Endothelial cell of umbilical vein (primary cell): Measurements from ENCODE around the gene MCM3AP. TPM values are rescaled to one million over a fixed set of nuclear protein-coding genes. Genes with fewer than 3 reads are reported as not detected.

ENCODE experiments used
- BruUV-seq: library from RNA; stranded (reverse); fragments of 400-500 nt; replicated peaks from 2 replicates; lab custom pipeline; 2021; lab: Mats Ljungman, UMichigan
- CTCF ChIA-PET: fragments of 300-600, 350-600 bp; sonication (Branson Sonifier 250); formaldehyde crosslinking; loops from one replicate; lab custom pipeline; 2021; ENCODE audit warnings: antibody characterized with exemption, inconsistent platforms; lab: Charles Lee
- POLR2A ChIA-PET: fragments of 300-600, 350-600 bp; sonication (Branson Sonifier 250); formaldehyde crosslinking; loops from one replicate; lab custom pipeline; 2021; ENCODE audit warnings: antibody characterized with exemption, inconsistent platforms; lab: Charles Lee
- DNase-seq: peaks from one replicate; pipeline ENCODE4 v3.0.0-alpha.2; 2011; ENCODE audit warnings: low read depth, low spot score
- FAIRE-seq: peaks from 2 replicates; lab custom pipeline; 2011; peaks lifted over from hg19 to GRCh38; lab: Jason Lieb, UNC
- H2AFZ ChIP-seq: 2 replicates; pipeline ENCODE4 v1.6.0; 2012; ENCODE audit warnings: low read depth, low read length, control low read depth, inconsistent platforms
- H3K27ac ChIP-seq: 2 replicates; pipeline ENCODE4 v1.5.1; 2011; ENCODE audit warnings: low read depth, mild to moderate bottlenecking, control low read depth, low read length, moderate library complexity; ENCODE audit not compliant: insufficient read depth
- H3K27me3 ChIP-seq, 2 experiments: 2 replicates each; pipeline versions ENCODE4 v1.6.0 to v1.6.1; 2011; ENCODE audit warnings: low read length in 2 of 2, mixed read lengths in 1 of 2; ENCODE audit not compliant: control insufficient read depth in 2 of 2, insufficient read depth in 2 of 2
- H3K36me3 ChIP-seq, 2 experiments: 2 replicates in 1 of 2; 3 replicates in 1 of 2; pipeline ENCODE4 v1.5.1; 2011; ENCODE audit warnings: low read length in 2 of 2, mild to moderate bottlenecking in 1 of 2, moderate library complexity in 1 of 2; ENCODE audit not compliant: control insufficient read depth in 2 of 2, insufficient read depth in 2 of 2; ENCODE audit errors: extremely low read depth in 1 of 2
- H3K4me1 ChIP-seq: 3 replicates; pipeline ENCODE4 v1.5.1; 2011; ENCODE audit warnings: mild to moderate bottlenecking, low read length; ENCODE audit not compliant: control insufficient read depth, insufficient read depth; ENCODE audit errors: extremely low read depth
- H3K4me2 ChIP-seq: 2 replicates; pipeline ENCODE4 v1.6.1; 2011; ENCODE audit warnings: low read length, control low read depth, mixed read lengths; ENCODE audit not compliant: insufficient read depth
- H3K4me3 ChIP-seq, 3 experiments: fragments of 200-600 bp in 1 of 3; sonication (generic), shearing (Covaris generic) in 1 of 3; replicated peaks in 1 of 3; 2 replicates each; pipeline ENCODE4 v1.5.1; 2011 to 2016; ENCODE audit warnings: control low read depth in 3 of 3, low read length in 3 of 3, mild to moderate bottlenecking in 2 of 3, inconsistent platforms in 1 of 3, low read depth in 1 of 3, moderate library complexity in 1 of 3; ENCODE audit not compliant: insufficient read depth in 1 of 3
- H3K79me2 ChIP-seq: 2 replicates; pipeline ENCODE4 v1.6.0; 2012; ENCODE audit warnings: low read length, inconsistent platforms; ENCODE audit not compliant: control insufficient read depth, insufficient read depth
- H3K9ac ChIP-seq: replicated peaks from 2 replicates; pipeline ENCODE3; 2011; ENCODE audit warnings: low read length, control low read depth; ENCODE audit not compliant: insufficient read depth; ENCODE audit errors: extremely low read depth
- H3K9me1 ChIP-seq: replicated peaks from 3 replicates; pipeline ENCODE4 v1.6.0; 2011; ENCODE audit warnings: mild to moderate bottlenecking, low read length; ENCODE audit not compliant: control insufficient read depth, insufficient read depth; ENCODE audit errors: extremely low read depth
- H3K9me3 ChIP-seq: replicated peaks from 2 replicates; pipeline ENCODE4 v1.5.1; 2012; ENCODE audit warnings: low read length, inconsistent platforms; ENCODE audit not compliant: control insufficient read depth, insufficient read depth
- H4K20me1 ChIP-seq: replicated peaks from 2 replicates; pipeline ENCODE3; 2011; ENCODE audit warnings: mild to moderate bottlenecking, low read length; ENCODE audit not compliant: control insufficient read depth, insufficient read depth; ENCODE audit errors: extremely low read depth
- EZH2 ChIP-seq: IDR thresholded peaks from 2 replicates; pipeline ENCODE4 v1.6.1; 2012; ENCODE audit warnings: borderline replicate concordance, low read depth, mild to moderate bottlenecking, moderate library complexity, low read length, inconsistent platforms; ENCODE audit not compliant: severe bottlenecking
- FOS ChIP-seq: IDR thresholded peaks from 2 replicates; pipeline ENCODE4 v1.6.1; 2011; ENCODE audit warnings: mild to moderate bottlenecking, low read length, moderate library complexity, borderline replicate concordance; ENCODE audit not compliant: insufficient read depth
- GATA2 ChIP-seq: IDR thresholded peaks from 2 replicates; pipeline ENCODE4 v1.7.0; 2011; ENCODE audit warnings: low read depth, mild to moderate bottlenecking, moderate library complexity, mixed read lengths, low read length; ENCODE audit not compliant: insufficient read length, insufficient read depth
- JUN ChIP-seq: IDR thresholded peaks from 2 replicates; pipeline ENCODE4 v1.6.1; 2011; ENCODE audit warnings: borderline replicate concordance, low read depth; ENCODE audit not compliant: insufficient read length, insufficient read depth
- MYC ChIP-seq: IDR thresholded peaks from one replicate; pipeline ENCODE4 v1.6.1; 2011; ENCODE audit warnings: mild to moderate bottlenecking, low read depth, low read length
- POLR2A ChIP-seq: IDR thresholded peaks from 2 replicates; pipeline ENCODE4 v1.6.1; 2012; ENCODE audit warnings: low read depth, mild to moderate bottlenecking, control low read depth, low read length
- POLR2AphosphoS5 ChIP-seq: IDR thresholded peaks from 2 replicates; pipeline ENCODE4 v1.6.1; 2012; ENCODE audit warnings: low read depth, mild to moderate bottlenecking, control low read depth, low read length, moderate library complexity; ENCODE audit not compliant: insufficient read depth
- dilution Hi-C: fragments of 300-500 bp; cut with MboI; formaldehyde crosslinking; loops from one replicate; pipeline ENCODE4 v1.15.0; 2019; ENCODE audit warnings: low sequenced_read_pairs; ENCODE audit not compliant: extremely low pct_ligation_motif_present
- intact Hi-C: fragments of 100-400 bp; cut with micrococcal nuclease; formaldehyde crosslinking; loops from one replicate; pipeline ENCODE4 v1.10.0; 2022
- polyA plus RNA-seq, 4 experiments: library from polyadenylated mRNA; depleted of rRNA in 3 of 4; stranded (reverse) in 3 of 4; unstranded in 1 of 4; fragments of >200 nt; gene quantifications; 2 replicates each; pipeline versions ENCODE4 v1.2.1 to v1.2.3, GENCODE V29; 2011 to 2012; ENCODE audit warnings: missing spikeins in 1 of 4
- total RNA-seq: library from RNA; stranded (reverse); gene quantifications from 2 replicates; pipeline ENCODE4 v1.2.3, GENCODE V29; 2021
- TF ChIP-seq, protein P1 (sequence below): IDR thresholded peaks from 2 replicates; pipeline ENCODE4 v1.6.1; 2011; ENCODE audit not compliant: insufficient read depth, insufficient read length
- TF ChIP-seq, protein P2 (sequence below), 2 donors: IDR thresholded peaks; 1 replicate in 1 of 2; 2 replicates in 1 of 2; pipeline ENCODE4 v1.5.1; 2011; ENCODE audit warnings: low read length in 2 of 2, mild to moderate bottlenecking in 2 of 2, moderate library complexity in 2 of 2, control low read depth in 1 of 2, inconsistent platforms in 1 of 2, low read depth in 1 of 2; ENCODE audit not compliant: insufficient read depth in 1 of 2; ENCODE audit errors: extremely low read depth in 1 of 2

MCM3AP gene
- total and polyA plus RNA-seq, 2 donors (not counting 3 experiments of a cell fraction or from before 2014, with no cell fraction given) = 37.9 to 115 TPM

DNA sequence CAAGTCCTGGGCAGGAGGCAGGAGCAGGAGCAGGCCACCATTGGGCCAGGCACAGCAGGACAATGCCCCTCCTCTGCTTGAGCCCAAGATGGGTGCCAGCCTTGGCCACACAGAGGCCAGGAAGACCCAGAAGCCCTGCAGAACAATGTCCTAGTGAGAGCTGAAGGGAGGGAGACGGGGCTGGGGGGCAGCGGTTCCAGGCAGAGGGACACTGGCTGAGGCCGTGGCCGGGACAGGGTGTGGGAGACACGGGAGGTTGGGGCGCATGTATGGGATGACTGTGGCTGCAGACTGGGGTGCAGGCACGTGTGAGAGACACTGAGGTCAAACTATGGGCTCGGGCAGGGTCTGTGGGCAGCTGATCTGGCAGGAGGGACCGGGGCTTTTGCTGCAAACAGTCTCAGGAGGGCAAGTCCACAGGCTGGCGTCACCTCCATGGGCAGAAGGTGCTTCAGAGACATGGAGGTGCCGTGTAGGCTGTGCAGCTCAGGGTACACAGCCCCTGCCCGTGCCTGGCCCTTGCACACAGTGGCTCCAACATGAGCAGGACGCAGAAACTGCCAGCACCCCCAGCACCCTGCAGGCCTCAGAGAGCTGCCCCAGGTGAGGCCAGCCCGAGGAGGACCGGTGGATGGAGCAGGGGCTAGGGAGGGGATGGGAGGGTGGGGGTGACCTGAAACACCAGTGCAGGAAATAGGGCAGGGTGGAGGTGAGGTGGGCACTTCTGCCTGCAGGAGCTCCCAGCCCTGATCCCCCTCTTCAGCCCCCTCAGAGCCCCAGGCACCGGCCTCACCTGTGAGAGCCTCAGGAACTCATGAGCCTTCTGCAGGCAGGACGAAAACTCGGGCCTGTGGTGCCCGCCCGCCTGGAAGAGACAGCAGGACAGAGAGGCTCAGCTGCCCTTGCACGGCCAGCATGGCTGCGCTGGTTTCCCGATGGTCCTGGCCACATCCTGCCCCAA is 76.4 kb downstream of the MCM3AP start:
- Histone ChIP-seq H3K4me2 (no peak overlapping the region), H3K9me1 (no peaks in the 10 kb centered on the region), H3K79me2 (no peaks in the 10 kb centered on the region), H3K9ac (no peak overlapping the region), H3K36me3 (peaks cover 14 to 51% of the 10 kb centered on the region in 2 experiments), H4K20me1 (no peaks in the 10 kb centered on the region), H3K27me3 (no peaks in the 10 kb centered on the region), H2AFZ (no peak overlapping the region), H3K27ac (no peak overlapping the region), H3K4me1 (no peaks in the 10 kb centered on the region), H3K4me3 (no peak overlapping the region), H3K9me3 (no peaks in the 10 kb centered on the region)
- ChIA-PET CTCF (no interaction called here), POLR2A (no interaction called here)
- TF ChIP-seq MYC = no peak
- no peak for TF ChIP-seq GATA2
- TF ChIP-seq, protein P1, sequence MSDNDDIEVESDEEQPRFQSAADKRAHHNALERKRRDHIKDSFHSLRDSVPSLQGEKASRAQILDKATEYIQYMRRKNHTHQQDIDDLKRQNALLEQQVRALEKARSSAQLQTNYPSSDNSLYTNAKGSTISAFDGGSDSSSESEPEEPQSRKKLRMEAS = no peak
- TF ChIP-seq JUN = no peak
- no peak for TF ChIP-seq EZH2
- TF ChIP-seq, protein P2, sequence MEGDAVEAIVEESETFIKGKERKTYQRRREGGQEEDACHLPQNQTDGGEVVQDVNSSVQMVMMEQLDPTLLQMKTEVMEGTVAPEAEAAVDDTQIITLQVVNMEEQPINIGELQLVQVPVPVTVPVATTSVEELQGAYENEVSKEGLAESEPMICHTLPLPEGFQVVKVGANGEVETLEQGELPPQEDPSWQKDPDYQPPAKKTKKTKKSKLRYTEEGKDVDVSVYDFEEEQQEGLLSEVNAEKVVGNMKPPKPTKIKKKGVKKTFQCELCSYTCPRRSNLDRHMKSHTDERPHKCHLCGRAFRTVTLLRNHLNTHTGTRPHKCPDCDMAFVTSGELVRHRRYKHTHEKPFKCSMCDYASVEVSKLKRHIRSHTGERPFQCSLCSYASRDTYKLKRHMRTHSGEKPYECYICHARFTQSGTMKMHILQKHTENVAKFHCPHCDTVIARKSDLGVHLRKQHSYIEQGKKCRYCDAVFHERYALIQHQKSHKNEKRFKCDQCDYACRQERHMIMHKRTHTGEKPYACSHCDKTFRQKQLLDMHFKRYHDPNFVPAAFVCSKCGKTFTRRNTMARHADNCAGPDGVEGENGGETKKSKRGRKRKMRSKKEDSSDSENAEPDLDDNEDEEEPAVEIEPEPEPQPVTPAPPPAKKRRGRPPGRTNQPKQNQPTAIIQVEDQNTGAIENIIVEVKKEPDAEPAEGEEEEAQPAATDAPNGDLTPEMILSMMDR (IDR thresholded peaks at IDR 0.05; ENCODE audit: extremely low read depth in 1 of 2, insufficient read depth in 1 of 2, low read depth in 1 of 2, low read length in 2 of 2) = no peak
- TF ChIP-seq POLR2AphosphoS5 = no peak
- no peak for TF ChIP-seq FOS
- TF ChIP-seq POLR2A = no peak
- DNase-seq (no peak), FAIRE-seq (no peak)
- dilution Hi-C loops = no loop called here
- BruUV-seq = no TSS peak
- intact Hi-C loops = no loop called here
